Measurements from ENCODE around the gene FEN1.

DNA sequence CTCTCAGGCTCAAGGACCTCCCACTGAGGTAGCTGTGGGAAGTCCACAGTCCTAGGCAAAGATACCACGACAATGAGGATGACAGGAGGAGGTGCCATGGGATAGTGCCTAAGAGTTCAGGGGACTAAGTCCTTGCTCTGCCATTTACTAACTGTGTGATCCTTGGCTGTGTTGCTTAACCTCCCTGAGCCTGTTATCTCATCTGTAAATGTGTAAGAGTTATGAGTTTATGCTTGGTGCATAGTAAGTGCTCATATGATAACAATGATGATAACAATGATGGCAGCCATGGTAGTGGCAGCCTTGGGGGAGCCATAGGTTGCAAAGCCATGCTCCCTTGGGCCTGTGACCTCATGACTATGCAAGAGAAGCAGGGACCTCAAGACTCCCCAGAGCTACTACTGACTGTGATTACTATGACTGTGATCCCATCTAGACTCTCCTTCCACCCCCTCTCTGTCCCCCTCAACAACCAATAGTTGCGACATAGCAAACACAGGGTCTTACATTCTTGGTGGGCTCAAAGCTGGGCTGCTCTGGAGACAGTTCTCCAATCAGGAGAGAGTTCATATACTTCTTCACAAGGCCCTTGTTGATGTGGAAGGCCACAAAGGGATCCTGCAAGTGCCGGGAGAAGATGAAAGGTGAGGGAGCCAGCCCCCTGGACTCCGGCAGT, 20.2 kb downstream of the FEN1 start:
- TF ChIP-seq, protein P1, sequence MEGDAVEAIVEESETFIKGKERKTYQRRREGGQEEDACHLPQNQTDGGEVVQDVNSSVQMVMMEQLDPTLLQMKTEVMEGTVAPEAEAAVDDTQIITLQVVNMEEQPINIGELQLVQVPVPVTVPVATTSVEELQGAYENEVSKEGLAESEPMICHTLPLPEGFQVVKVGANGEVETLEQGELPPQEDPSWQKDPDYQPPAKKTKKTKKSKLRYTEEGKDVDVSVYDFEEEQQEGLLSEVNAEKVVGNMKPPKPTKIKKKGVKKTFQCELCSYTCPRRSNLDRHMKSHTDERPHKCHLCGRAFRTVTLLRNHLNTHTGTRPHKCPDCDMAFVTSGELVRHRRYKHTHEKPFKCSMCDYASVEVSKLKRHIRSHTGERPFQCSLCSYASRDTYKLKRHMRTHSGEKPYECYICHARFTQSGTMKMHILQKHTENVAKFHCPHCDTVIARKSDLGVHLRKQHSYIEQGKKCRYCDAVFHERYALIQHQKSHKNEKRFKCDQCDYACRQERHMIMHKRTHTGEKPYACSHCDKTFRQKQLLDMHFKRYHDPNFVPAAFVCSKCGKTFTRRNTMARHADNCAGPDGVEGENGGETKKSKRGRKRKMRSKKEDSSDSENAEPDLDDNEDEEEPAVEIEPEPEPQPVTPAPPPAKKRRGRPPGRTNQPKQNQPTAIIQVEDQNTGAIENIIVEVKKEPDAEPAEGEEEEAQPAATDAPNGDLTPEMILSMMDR (IDR thresholded peaks at IDR 0.05; ENCODE audit: insufficient read depth, low read depth, low read length), result no peak
- no peak for TF ChIP-seq EZH2 (IDR thresholded peaks at IDR 0.05; ENCODE audit: insufficient read depth, low read length)
